PC-3 (cell line): Measurements from ENCODE around the gene TTC34.

ENCODE experiments used
- CTCF ChIP-seq: fragments of 300-600 bp; sonication (generic); conservative IDR thresholded peaks from 2 replicates; pipeline ENCODE4 v1.5.1; 2017; ENCODE audit warnings: antibody characterized with exemption, low read depth, mild to moderate bottlenecking, low read length
- EZH2 ChIP-seq: fragments of 300-600 bp; sonication (generic); IDR thresholded peaks from one replicate; pipeline ENCODE4 v1.6.1; 2017; ENCODE audit warnings: antibody characterized with exemption, mild to moderate bottlenecking, low read length; ENCODE audit not compliant: unreplicated experiment
- EZH2phosphoT487 ChIP-seq: fragments of 300-600 bp; sonication (generic); IDR thresholded peaks from 2 replicates; pipeline ENCODE4 v1.6.1; 2018; ENCODE audit warnings: mild to moderate bottlenecking, antibody characterized with exemption, low read length, borderline replicate concordance

- TF ChIP-seq CTCF (no peak), EZH2 (no peak), EZH2phosphoT487 (no peak)
Measured at GRCh38 chr1:2632051-2632430, 169.5 kb downstream of the TTC34 start.
